ENCODE measurements around the gene PCCB.

DNA sequence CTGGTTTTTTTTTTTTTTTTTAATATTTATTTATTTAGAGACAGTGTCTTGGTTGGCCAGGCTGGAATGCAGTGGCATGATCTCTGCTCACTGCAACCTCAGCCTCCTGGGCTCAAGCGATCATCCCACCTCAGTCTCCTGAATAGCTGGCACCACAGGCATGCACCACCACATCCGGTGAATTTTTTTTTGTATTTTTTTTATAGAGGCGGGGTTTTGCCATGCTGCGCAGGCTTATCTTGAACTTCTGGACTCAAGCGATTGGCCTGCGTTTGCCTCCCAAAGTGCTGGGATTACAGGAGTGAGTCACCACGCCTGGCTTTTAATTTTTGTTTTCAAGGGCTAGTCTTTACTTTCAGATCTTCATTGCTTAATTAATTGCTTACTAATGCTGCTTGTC is 13.1 kb downstream of the PCCB start:
- TF ChIP-seq, protein P1, sequence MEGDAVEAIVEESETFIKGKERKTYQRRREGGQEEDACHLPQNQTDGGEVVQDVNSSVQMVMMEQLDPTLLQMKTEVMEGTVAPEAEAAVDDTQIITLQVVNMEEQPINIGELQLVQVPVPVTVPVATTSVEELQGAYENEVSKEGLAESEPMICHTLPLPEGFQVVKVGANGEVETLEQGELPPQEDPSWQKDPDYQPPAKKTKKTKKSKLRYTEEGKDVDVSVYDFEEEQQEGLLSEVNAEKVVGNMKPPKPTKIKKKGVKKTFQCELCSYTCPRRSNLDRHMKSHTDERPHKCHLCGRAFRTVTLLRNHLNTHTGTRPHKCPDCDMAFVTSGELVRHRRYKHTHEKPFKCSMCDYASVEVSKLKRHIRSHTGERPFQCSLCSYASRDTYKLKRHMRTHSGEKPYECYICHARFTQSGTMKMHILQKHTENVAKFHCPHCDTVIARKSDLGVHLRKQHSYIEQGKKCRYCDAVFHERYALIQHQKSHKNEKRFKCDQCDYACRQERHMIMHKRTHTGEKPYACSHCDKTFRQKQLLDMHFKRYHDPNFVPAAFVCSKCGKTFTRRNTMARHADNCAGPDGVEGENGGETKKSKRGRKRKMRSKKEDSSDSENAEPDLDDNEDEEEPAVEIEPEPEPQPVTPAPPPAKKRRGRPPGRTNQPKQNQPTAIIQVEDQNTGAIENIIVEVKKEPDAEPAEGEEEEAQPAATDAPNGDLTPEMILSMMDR (IDR thresholded peaks at IDR 0.05): no peak
- no peak for TF ChIP-seq ZFX (IDR thresholded peaks at IDR 0.05; ENCODE audit: borderline replicate concordance)

All from 22Rv1 (cell line).